GM18951 (cell line): ENCODE measurements around the gene AFF1.

Experiments
- POLR2A ChIP-seq: IDR thresholded peaks from 4 replicates; pipeline ENCODE4 v1.6.1; 2011; ENCODE audit warnings: mild to moderate bottlenecking; ENCODE audit not compliant: insufficient read length, insufficient read depth; ENCODE audit errors: extremely low read depth
- in situ Hi-C: fragments of 300-500 bp; cut with MboI; formaldehyde crosslinking; loops from one replicate; pipeline ENCODE4 v1.12.0; 2022; ENCODE audit warnings: low sequenced_read_pairs, mixed read lengths, inconsistent platforms; ENCODE audit not compliant: unreplicated experiment

Gene AFF1

DNA sequence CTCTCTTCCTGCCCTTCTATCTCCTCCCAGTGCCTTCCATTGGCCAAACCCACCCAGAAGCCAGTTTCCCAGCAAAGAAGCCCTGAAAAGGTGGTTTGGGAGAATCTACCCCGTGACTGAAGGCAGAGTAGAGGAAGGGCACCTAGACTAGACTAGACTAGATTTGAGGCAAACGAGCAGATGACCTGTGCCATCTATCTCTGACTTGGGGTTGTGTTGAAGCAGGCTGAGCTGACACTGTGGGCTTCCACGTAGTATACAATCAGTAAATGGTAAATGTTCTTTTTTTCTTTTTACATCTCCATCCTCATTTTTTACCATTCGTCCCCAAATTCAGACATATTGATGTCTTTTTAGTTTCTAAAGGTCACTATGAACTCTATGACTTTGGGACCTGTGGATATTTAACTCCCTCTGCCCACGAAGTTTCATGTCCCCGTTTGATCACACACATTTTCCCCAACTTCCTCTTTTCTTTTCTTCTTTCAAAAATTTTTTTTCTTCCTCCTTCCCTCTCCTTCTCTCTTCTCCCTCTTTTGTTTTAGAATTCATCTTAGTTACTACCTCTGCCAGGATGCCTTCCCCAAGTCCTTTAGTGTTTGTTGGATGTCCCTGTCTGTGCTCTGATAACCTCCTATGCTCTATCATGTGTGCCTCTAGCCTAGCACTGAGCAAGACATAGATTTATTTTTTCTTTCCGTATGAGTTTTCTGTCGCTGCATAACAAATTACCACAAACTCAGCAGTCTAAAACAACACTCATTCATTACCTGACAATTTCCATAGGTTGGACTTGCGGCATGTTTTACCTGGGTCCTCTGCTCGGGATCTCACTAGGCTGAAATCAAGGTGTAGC, 6.2 kb upstream of the AFF1 start:
- in situ Hi-C loops = no loop called here
- no peak for TF ChIP-seq POLR2A

DNA sequence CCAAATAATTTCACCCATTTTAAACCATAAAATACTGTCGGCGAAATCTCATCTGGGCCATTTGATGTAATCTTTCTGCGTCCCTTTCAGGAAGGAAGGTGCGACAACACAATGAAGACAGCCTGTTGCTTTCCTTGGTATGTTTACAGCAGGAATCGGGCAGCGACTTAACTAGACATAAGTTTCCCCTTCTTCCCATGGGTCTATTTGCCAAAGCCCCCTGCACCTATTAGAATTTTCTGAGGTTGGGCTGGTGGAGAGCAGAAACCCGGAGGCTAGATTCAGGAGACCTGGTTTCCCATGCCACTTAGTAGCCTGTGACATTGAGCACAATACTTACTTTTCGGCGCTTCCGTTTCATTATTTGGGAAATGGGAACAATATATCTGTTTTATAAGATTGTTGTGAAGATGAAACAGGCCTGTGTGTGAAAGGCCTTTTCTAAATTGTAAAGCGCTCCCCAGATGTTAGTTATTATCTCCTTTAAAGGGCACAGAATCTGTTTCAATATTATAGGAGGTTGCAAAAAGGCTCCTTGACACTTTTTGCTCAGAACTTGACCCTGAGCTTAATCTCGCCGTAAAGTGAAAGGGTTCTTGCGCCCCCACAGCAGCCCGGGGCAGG, 552 bp upstream of the AFF1 start:
- in situ Hi-C loops = no loop called here
- TF ChIP-seq POLR2A = no peak

DNA sequence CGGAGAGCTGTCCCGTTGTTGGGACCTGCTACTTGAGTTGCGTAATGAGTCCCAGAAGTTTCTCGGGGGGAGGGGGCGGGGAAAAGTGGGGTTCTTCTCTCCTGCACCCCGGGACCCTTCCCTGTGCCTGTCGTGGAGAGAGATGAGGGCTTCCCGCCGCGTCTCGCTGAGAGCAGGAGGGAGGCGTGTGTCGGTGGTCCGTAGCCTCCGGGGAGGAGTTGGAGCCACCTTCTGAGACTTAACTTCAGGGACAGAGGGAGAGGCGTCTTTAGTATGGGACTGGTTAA, 698 bp downstream of the AFF1 start:
- in situ Hi-C loops = loop anchor here (5.0 kb wide), 1 partner anchor 72 kb away; no protein-coding TSS in a partner anchor
- TF ChIP-seq POLR2A = no peak

DNA sequence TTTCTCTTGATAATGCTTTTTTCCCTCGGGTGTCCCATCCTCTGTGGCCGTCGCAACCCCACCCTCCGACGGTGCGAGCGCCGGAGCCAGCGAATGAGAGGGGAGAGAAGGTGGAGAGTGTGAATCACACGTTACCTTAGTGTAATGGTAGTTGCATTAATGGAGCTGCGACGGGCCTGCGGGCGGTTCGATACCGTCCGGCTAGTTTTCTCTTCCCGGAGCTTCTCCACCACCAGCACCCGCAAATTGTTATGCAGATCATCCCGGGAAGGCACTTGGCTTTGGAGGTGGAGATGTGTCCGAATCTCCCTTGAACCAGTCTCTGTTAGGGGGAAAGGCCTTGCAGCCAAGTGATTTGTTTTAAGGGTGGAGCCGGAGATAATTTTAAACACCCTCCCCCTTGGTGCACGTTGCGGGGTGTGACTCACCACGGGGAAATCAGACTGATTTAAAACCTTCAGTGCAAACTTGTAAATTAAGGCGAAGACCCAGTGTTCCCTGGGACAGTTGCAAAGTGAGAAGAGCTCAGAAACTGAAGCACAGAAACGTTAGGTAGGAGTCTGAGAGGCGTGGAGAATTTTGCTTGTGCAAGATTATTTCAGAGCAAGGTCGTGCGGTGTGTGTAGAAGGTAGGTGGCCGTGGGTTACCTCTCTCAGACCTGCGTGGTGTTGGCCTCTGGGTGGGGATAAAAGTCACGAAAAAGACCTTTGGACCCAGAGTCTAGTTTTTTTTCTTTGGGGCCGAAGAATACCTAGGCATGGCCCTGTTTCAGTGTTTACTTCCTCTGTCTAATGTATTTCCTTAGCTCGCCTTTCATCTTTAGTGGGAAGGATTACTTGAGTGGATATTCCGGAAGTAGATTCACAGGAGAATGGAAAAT, 1.3 kb downstream of the AFF1 start:
- peak; percentile 52 for TF ChIP-seq POLR2A
- in situ Hi-C loops = loop anchor here (5.0 kb wide), 1 partner anchor 71 kb away; no protein-coding TSS in a partner anchor

DNA sequence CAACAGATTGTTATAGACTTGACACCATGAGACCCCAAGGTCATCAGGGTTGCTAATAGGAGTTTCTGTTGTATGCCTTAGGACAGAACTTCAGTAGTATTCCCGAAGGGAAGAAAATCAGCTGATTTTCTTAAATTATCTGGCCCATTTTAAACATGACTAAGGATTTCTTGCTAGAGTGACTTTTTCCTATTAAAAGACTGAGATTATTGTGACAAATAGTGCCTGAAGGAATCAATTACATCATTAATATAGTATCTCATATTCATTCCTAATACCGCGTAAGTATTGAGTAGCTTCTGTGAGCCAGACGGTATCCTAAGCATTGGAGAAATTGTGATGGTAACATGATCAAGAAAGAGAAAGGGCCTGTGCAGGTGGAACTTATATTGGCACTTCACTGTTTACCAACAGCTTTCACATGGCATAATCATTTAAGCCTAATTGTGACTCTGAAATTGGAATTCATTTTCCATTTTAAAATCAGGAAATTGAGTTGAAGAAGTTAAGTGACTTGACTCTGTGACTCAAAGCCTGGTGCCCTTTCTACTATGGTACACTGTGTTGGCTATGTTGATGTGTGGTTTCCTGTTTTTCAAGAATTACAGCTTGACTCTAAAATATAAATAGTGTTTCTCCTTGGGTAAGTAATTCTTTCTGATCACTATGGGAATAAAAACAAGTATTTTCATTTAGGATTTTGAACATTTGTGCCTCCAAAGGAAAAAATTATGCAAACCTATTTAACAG, 4.1 kb downstream of the AFF1 start:
- no peak for TF ChIP-seq POLR2A
- in situ Hi-C loops = loop anchor here (5.0 kb wide), 1 partner anchor 68 kb away; no protein-coding TSS in a partner anchor

DNA sequence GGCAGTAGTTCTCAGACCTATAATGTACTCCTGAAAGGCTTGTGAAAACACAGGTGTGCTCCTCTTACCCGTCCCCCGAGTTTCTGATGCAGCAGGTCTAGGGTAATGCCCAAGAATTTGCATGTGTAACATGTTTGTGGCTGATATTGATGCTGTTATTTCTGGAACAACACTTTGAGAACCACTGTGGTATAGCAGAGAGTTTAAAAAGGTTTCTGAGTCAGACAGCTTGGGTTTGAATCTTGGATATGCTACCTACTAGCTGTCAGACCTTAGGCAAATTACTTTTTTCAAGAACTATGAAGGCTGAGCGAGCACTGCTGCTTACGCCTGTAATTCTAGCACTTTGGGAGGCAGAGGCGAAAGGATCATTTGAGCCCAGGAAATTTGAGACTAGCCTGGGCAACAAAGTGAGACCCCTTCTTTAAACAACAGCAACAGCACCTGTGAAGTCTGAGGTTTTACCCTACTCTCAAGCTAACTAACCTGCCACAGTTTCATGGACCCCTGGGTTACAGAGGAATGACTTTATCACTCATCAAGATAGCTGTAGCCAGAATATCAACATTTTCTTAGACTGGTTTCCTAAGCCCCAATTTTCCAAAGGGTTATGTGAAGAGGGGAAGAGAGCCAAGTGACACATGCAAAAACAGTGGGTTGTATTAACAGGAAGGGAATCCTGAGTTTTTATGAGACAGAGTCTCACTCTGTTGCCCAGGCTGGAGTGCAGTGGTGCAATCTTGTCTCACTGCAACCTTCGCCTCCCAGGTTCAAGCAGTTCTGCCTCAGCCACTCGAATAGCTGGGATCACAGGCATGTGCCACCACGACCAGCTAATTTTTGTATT, 5.1 kb downstream of the AFF1 start:
- in situ Hi-C loops = loop anchor here (5.0 kb wide), 1 partner anchor 67 kb away; no protein-coding TSS in a partner anchor
- peak; percentile 40 for TF ChIP-seq POLR2A

DNA sequence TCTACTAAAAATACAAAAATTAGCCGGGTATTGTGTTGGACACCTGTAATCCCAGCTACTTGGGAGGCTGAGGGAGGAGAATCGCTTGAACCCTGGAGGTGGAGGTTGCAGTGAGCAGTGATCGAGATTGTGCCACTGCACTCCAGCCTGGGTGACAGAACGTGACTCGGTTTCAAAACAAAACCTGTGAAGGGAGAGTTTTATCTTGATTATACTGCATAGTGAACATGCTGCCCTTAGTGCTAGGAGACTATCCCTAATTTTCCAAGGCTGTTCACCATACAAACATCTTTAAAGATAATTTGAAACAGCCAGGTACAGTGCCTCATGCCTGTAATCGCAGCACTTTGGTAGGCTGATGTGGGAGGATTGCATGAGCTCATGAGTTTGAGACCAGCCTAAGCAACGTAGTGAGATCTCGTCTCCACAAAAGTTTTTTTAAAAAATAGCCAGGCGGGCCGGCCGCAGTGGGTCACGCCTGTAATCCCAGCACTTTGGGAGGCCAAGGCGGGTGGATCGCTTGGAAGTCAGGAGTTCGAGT, 6.2 kb downstream of the AFF1 start:
- in situ Hi-C loops = no loop called here
- TF ChIP-seq POLR2A = no peak

DNA sequence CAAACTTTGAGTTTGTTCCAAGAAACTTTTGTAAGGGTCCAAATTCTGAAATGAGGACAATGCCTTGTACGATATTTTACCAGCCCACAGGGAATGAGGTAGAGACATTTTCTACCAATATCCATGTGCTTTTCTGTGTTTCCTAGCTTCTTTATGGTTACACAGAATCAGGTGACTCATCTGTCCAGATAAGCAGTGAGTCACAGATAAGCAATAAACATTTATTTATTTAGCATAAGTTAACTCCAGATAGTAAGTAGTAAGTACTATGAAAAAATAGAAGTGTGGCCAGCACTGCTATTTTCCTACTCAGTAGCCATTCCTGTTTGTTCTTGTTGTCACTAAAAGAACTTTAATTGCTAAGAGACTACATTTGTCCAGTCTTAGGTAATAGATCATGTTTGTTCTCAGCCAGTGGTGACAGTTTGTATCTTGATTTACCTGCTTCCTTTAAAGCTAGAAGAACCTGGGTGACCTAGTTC, 7.4 kb downstream of the AFF1 start:
- no peak for TF ChIP-seq POLR2A
- in situ Hi-C loops = no loop called here

DNA sequence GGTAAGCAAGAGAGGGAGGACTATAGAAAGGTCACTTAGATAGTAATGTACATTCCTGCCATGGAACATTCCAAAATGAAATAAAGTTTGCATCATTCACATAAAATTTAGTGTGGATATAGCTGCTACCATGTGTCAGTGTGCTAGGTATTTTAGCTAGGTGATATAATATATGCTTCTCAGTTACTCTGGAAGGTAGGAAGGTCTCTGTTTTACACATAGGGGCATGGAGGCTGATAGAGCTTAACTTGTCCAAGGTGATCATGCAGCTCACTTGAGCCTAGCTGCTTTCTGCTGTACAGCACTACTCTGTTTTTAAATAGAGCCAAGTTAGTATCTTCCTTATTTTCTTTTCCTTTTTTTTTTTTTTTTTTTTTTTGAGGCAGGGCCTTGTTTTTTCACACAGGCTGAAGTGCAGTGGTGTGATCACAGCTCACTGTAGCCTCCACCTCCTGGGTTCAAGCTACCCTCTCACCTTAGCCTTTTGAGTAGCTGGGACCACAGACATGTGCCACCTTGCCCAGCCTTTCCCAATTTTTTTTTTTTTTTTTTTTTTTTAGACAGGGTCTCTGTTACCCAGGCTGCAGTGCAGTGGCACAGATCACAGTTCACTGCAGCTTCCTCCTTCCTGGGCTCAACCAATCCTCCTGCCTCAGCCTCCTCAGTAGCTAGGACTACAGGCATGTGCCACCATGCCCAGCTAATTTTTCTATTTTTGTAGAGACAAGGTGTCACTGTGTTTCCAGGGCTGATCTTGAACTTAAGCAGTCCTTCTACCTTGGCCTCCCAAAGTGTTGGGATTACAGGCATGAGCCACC, 10.4 kb downstream of the AFF1 start:
- in situ Hi-C loops = no loop called here
- no peak for TF ChIP-seq POLR2A

DNA sequence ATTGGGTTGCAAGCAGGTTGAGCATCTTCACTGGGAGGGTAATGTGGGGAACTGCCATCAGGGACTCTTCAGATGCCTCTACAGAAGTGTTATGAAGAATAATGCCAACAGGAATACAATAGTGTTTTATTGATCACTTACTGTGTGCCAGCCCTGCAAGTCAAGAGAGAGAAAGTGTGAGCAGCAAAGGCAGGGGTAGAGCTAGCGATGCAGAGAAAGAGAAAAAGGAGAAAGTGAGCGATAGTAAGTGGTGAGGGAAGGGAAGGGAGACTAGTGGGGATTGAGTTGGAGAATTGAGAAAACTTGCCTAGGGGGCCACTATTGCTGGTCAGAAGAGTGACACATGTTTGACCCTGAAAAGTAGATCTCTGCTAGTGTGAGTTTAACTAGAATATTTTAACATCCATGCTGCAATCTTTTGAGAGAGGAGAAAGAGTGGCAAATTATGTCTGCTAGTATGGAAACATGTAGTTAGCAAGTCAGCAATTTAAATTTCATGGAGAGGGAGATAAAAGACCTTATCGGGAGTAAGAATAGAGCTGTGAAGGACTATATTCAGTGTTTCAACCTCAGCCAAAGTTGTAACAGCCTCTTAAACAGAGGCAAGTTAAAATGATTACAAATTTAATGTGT, 12.2 kb downstream of the AFF1 start:
- in situ Hi-C loops = no loop called here
- TF ChIP-seq POLR2A = no peak
